ENCODE measurements around the gene GPANK1.

The GPANK1 gene

GRCh38 chr6:31617010-31617409 lies 47.8 kb downstream of the GPANK1 start:
- DNase-seq (ENCODE audit: low spot score): no peak

GRCh38 chr6:31615748-31616147 lies 49.0 kb downstream of the GPANK1 start:
- DNase-seq (ENCODE audit: low spot score): no peak

- no peak for DNase-seq (ENCODE audit: low spot score)
Measured at GRCh38 chr6:31614684-31615578, 49.9 kb downstream of the GPANK1 start, which contains the start of gene AIF1. AIF1 (plus strand) TSS chr6:31615234; CDS start chr6:31615330, 96 bp downstream.

GRCh38 chr6:31614075-31614619 lies 50.6 kb downstream of the GPANK1 start:
- no peak for DNase-seq (ENCODE audit: low spot score)

Measured in COLO829 (cell line).